ENCODE measurements around the gene DLX4.

DLX4 gene

GRCh38 chr17:49992191-49992932, 23.4 kb downstream of the DLX4 start:
- no peak for TF ChIP-seq TAF1 (IDR thresholded peaks at IDR 0.05; ENCODE audit: borderline replicate concordance, low read depth, low read length)
- TF ChIP-seq POLR2AphosphoS5 (IDR thresholded peaks at IDR 0.05; ENCODE audit: low read depth, low read length), result no peak
- no peak for TF ChIP-seq POLR2A (IDR thresholded peaks at IDR 0.05; ENCODE audit: low read depth, low read length)
- FAIRE-seq, result no peak
- no peak for DNase-seq (ENCODE audit: insufficient read length)

GRCh38 chr17:49992933-49993422, 24.0 kb downstream of the DLX4 start:
- no peak for DNase-seq (ENCODE audit: insufficient read length)
- no peak for FAIRE-seq
- TF ChIP-seq POLR2A (IDR thresholded peaks at IDR 0.05; ENCODE audit: low read depth, low read length) (no peak), TAF1 (IDR thresholded peaks at IDR 0.05; ENCODE audit: borderline replicate concordance, low read depth, low read length) (no peak), POLR2AphosphoS5 (IDR thresholded peaks at IDR 0.05; ENCODE audit: low read depth, low read length) (no peak)

DNA sequence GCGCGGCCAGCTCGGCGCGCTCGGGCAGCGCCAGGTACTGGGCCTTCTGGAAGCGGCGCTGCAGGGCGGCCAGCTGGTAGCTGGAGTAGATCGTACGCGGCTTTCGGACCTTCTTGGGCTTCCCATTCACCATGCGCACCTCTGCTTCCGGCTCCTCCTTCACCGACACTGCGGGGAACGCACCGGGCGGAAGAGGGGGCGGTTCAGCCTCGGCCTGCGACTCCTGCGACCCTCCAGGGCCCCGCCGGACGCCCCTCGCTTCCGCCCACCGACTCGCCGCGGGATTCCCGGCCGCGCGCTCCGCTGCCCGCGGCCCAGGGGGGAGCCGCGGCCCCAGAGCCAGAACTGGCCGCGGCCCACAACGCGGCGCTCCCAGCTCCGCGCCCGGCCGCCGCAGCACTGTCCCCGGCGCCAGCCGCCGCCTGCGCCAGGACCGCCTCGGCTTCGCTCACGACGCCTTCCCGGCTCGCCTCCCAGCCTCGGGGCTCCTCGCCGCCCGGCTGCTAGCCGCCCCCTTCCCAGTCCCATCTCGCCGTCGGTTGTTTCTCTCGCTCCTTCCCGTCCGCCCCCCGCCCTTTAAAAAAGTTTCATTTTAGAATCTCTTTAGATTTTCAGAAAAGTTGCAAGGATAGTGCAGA, 24.6 kb downstream of the DLX4 start:
- DNase-seq (ENCODE audit: insufficient read length) (no peak), FAIRE-seq (no peak)
- TF ChIP-seq TAF1 (IDR thresholded peaks at IDR 0.05; ENCODE audit: borderline replicate concordance, low read depth, low read length) (no peak), POLR2AphosphoS5 (IDR thresholded peaks at IDR 0.05; ENCODE audit: low read depth, low read length) (no peak), POLR2A (IDR thresholded peaks at IDR 0.05; ENCODE audit: low read depth, low read length) (no peak)

DNA sequence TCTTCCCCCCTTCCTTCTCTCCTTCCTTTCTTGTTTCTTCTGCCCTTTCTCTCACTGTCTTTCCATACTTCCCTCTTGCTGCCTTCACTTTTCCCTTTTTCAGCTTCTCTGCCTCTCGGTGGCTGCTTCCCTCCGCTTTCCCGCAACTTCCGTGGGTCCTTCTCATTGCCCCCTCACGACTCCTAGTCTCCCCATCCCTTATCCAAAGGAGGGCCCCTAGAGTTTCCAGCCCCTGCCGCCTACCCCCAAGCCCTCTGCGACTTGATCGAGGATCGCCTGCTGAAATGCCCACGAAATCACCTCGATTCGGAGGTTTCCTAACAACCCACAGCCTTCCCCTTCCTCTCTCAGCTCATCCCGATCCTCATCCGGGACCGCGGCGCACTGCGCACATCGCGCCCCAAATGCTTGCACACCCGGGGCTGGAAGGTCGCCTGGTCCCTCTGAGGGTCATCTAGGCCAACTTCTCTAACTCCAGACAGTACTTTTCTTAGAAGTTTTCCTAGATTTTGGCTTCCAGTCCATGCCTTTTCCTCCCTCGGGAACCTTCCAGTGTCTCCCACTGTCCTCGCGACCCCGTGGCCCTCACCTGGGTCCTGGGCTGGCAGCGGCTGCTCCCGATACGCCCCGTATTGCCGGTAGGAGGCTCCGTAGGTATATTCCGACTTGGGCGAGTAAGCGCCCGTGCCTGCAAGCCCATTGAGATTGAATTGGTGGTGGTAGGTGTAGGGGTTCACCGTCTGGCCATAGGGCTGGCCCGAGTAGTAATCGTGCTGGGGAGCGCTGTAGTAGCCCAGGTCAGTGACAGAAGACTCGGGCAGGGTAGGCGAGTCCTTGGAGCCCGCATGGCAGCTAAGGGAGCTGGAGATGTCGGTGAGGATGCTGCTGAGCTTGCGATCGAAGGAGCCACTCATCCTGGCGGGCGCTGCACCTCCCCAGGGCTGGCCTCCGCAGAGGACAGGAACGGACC, 25.4 kb downstream of the DLX4 start:
- FAIRE-seq (no peak), DNase-seq (ENCODE audit: insufficient read length) (no peak)
- TF ChIP-seq POLR2AphosphoS5 (IDR thresholded peaks at IDR 0.05; ENCODE audit: low read depth, low read length) (no peak), POLR2A (IDR thresholded peaks at IDR 0.05; ENCODE audit: low read depth, low read length) (no peak), TAF1 (IDR thresholded peaks at IDR 0.05; ENCODE audit: borderline replicate concordance, low read depth, low read length) (no peak)

- FAIRE-seq, result no peak
- DNase-seq (ENCODE audit: insufficient read length), result no peak
- TF ChIP-seq POLR2A (IDR thresholded peaks at IDR 0.05; ENCODE audit: low read depth, low read length) (no peak), POLR2AphosphoS5 (IDR thresholded peaks at IDR 0.05; ENCODE audit: low read depth, low read length) (no peak), TAF1 (IDR thresholded peaks at IDR 0.05; ENCODE audit: borderline replicate concordance, low read depth, low read length) (no peak)
These were observed 26.2 kb downstream of the DLX4 start, which contains the start of gene DLX3 for GRCh38 chr17:49995055-49995738. TSS of gene DLX3 (minus strand) at chr17:49995224. CDS start at chr17:49994998, 226 bp downstream.

GRCh38 chr17:49996121-49996494, 27.1 kb downstream of the DLX4 start:
- FAIRE-seq, result no peak
- DNase-seq (ENCODE audit: insufficient read length), result no peak
- TF ChIP-seq TAF1 (IDR thresholded peaks at IDR 0.05; ENCODE audit: borderline replicate concordance, low read depth, low read length), result no peak
- no peak for TF ChIP-seq POLR2AphosphoS5 (IDR thresholded peaks at IDR 0.05; ENCODE audit: low read depth, low read length)
- TF ChIP-seq POLR2A (IDR thresholded peaks at IDR 0.05; ENCODE audit: low read depth, low read length), result no peak

DNA sequence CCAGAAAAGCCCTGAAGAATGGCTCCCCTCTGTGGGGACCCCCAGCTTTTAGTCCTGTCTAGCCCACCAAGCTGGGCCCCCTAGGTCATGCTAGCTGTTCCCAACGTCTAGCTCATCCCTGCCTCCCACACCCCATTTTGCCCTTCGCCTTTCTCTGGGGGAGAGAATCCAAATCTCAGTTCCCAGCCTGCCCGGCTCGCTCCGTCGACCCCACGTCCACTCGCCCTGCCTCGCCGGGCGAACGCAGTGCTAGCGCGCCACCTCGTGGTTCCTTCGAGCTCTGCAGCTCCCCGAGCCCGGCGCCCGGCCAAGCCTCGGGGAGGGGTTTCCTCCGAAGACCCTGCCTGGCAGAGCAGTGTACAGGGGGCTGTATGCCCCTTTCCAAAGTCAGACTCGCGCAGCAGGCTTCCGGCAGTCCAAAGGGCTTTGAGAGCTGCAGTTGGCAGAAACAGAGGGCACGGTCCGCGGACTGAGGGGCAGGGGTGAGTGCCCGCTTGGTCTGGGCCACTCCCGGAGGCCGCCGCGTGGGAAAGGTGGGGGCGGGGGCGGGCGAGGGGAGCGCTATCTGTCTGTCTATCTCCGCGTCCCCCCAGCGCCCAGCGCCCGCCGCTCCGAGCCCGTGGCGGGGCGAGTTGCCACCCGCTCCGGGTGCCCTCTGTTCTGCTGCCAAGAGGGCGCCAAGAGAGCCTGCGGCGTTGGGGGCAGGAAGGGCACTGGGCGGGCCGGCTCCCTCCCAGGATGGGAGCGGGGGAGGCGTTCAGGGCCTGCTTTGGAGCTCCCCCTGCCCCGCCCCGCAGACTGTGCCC, 27.7 kb downstream of the DLX4 start:
- TF ChIP-seq POLR2AphosphoS5 (IDR thresholded peaks at IDR 0.05; ENCODE audit: low read depth, low read length) (no peak), POLR2A (IDR thresholded peaks at IDR 0.05; ENCODE audit: low read depth, low read length) (no peak), TAF1 (IDR thresholded peaks at IDR 0.05; ENCODE audit: borderline replicate concordance, low read depth, low read length) (no peak)
- DNase-seq (ENCODE audit: insufficient read length) (peak; percentile 63), FAIRE-seq (peak; percentile 48)

GRCh38 chr17:49997301-49997650, 28.3 kb downstream of the DLX4 start:
- no peak for FAIRE-seq
- TF ChIP-seq POLR2A (IDR thresholded peaks at IDR 0.05; ENCODE audit: low read depth, low read length), result no peak
- no peak for TF ChIP-seq POLR2AphosphoS5 (IDR thresholded peaks at IDR 0.05; ENCODE audit: low read depth, low read length)
- no peak for TF ChIP-seq TAF1 (IDR thresholded peaks at IDR 0.05; ENCODE audit: borderline replicate concordance, low read depth, low read length)
- DNase-seq (ENCODE audit: insufficient read length), result no peak

DNA sequence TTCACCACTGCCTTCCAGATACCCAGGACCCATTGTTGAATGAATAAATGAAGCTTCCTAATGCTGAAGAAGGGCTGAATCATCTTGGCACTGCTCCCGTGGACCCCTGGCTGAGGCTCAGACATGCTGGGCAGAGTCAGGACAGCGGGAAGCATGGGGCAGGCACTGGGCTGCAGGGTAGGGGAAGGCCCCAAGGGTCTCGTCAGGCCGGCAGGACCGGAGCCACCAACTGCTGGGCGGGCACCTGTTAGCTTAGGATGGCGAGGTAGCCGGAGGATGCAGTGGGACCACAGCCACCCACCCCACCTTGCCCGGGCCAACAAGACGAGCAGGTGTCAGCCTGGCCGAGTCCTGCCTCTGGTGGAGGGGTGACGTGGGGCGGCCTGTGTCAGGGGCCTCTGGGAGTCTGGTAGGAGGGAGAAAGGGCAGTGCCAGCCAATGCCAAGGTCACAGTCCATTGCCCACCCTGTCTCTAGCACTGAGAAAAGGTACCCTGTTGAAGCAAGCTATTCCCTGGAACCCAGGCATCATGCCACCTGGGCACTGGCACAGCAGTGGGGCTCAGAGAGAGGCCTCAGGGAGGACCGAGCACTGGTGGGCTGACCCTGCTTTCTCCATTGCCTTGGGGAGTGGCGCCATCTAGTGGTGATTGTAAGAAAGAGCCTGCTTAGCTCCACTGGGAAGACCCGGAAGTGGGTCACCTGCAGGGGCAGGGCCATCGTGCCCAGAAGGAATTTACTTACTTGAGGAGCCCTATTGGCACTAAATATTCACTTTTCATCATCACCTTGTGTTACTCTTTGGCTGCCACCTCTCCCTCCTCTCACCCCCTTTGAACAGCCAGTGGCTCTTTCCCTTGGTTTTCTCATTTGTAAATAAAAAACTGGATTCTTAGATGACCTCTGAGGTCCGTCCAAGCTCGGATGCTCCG, 29.0 kb downstream of the DLX4 start:
- FAIRE-seq, result peak; percentile 63
- DNase-seq (ENCODE audit: insufficient read length), result peak; percentile 76
- no peak for TF ChIP-seq POLR2A (IDR thresholded peaks at IDR 0.05; ENCODE audit: low read depth, low read length)
- no peak for TF ChIP-seq POLR2AphosphoS5 (IDR thresholded peaks at IDR 0.05; ENCODE audit: low read depth, low read length)
- TF ChIP-seq TAF1 (IDR thresholded peaks at IDR 0.05; ENCODE audit: borderline replicate concordance, low read depth, low read length), result no peak
